GM23338 (cell line): Measurements from ENCODE around the gene MYT1. TPM values are rescaled to one million over a fixed set of nuclear protein-coding genes. Genes with fewer than 3 reads are reported as not detected.

Experiments used
- ATAC-seq: fragments of 200-7000 bp; cut with Tn5 transposase; 3 replicates; pipeline ENCODE4 v1.9.1; 2020
- DNase-seq: peaks from one replicate; pipeline ENCODE4 v3.0.0-alpha.2; 2015; ENCODE audit warnings: low spot score
- H2AFZ ChIP-seq: fragments of 200-600 bp; sonication (generic); 2 replicates; pipeline ENCODE4 v1.8.0; 2016; ENCODE audit warnings: antibody characterized with exemption, mild to moderate bottlenecking, moderate library complexity
- H3F3A ChIP-seq: fragments of 200-600 bp; sonication (generic); replicated peaks from 2 replicates; pipeline ENCODE4 v1.8.0; 2017; ENCODE audit warnings: antibody characterized with exemption, mixed run types, low read depth
- H3K27ac ChIP-seq: fragments of 200-600 bp; sonication (generic); 2 replicates; pipeline ENCODE4 v1.6.1; 2016; ENCODE audit warnings: low read depth
- H3K27me3 ChIP-seq: fragments of 200-600 bp; sonication (generic); 2 replicates; pipeline ENCODE4 v1.8.0; 2016; ENCODE audit warnings: mild to moderate bottlenecking, mixed run types, moderate library complexity; ENCODE audit not compliant: insufficient read depth
- H3K36me3 ChIP-seq: fragments of 200-600 bp; sonication (generic); 2 replicates; pipeline ENCODE4 v1.8.0; 2016; ENCODE audit warnings: mild to moderate bottlenecking; ENCODE audit not compliant: insufficient read depth
- H3K4me1 ChIP-seq: fragments of 200-600 bp; sonication (generic); 2 replicates; pipeline ENCODE4 v1.8.0; 2016; ENCODE audit warnings: mild to moderate bottlenecking, moderate library complexity; ENCODE audit not compliant: insufficient read depth
- H3K4me2 ChIP-seq: fragments of 200-600 bp; sonication (generic); 2 replicates; pipeline ENCODE4 v1.7.1; 2017; ENCODE audit warnings: mixed run types
- H3K4me3 ChIP-seq: fragments of 200-600 bp; sonication (generic); 2 replicates; pipeline ENCODE4 v1.6.1; 2016; ENCODE audit warnings: mixed run types
- H3K79me2 ChIP-seq: fragments of 200-600 bp; sonication (generic); replicated peaks from 2 replicates; pipeline ENCODE4 v1.8.0; 2017; ENCODE audit warnings: mild to moderate bottlenecking; ENCODE audit not compliant: insufficient read depth
- H3K9me2 ChIP-seq: fragments of 200-600 bp; sonication (generic); 2 replicates; pipeline ENCODE4 v1.8.0; 2017; ENCODE audit not compliant: insufficient read depth
- H4K20me1 ChIP-seq: fragments of 200-600 bp; sonication (generic); replicated peaks from 2 replicates; pipeline ENCODE4 v1.8.0; 2017; ENCODE audit warnings: mild to moderate bottlenecking; ENCODE audit not compliant: insufficient read depth
- H3K27ac Mint-ChIP-seq: 2 replicates; pipeline ENCODE4 v1.8.0; 2020; ENCODE audit warnings: inconsistent platforms, mild to moderate bottlenecking, moderate library complexity, mixed read lengths
- H3K27me3 Mint-ChIP-seq: 3 replicates; pipeline ENCODE4 v1.8.0; 2022; ENCODE audit warnings: low read depth, mild to moderate bottlenecking, moderate library complexity, mixed read lengths, inconsistent platforms; ENCODE audit not compliant: insufficient read depth, poor library complexity
- H3K36me3 Mint-ChIP-seq: 3 replicates; pipeline ENCODE4 v1.8.0; 2021; ENCODE audit warnings: low read depth, mild to moderate bottlenecking, inconsistent platforms, moderate library complexity, mixed read lengths
- H3K4me1 Mint-ChIP-seq: 3 replicates; pipeline ENCODE4 v1.8.0; 2020; ENCODE audit warnings: mild to moderate bottlenecking, inconsistent platforms, mixed read lengths
- H3K4me3 Mint-ChIP-seq: 3 replicates; pipeline ENCODE4 v1.8.0; 2021; ENCODE audit warnings: moderate library complexity, mild to moderate bottlenecking, inconsistent platforms, mixed read lengths
- H3K9me3 Mint-ChIP-seq: 3 replicates; pipeline ENCODE4 v1.8.0; 2020; ENCODE audit warnings: moderate library complexity, mild to moderate bottlenecking, inconsistent platforms, mixed read lengths
- EZH2 ChIP-seq: fragments of 200-600 bp; sonication (generic); IDR thresholded peaks from one replicate; pipeline ENCODE4 v1.8.0; 2017; ENCODE audit warnings: antibody characterized with exemption, mild to moderate bottlenecking, low read depth; ENCODE audit not compliant: unreplicated experiment
- EZH2phosphoT487 ChIP-seq: fragments of 200-600 bp; sonication (generic); IDR thresholded peaks from one replicate; pipeline ENCODE4 v1.8.1; 2018; ENCODE audit warnings: antibody characterized with exemption; ENCODE audit not compliant: unreplicated experiment
- JUNB ChIP-seq: IDR thresholded peaks from one replicate; pipeline ENCODE4 v1.6.1; 2016; ENCODE audit warnings: antibody characterized with exemption; ENCODE audit not compliant: unreplicated experiment
- NANOG ChIP-seq: IDR thresholded peaks from 2 replicates; pipeline ENCODE4 v1.6.1; 2016; ENCODE audit warnings: antibody characterized with exemption, borderline replicate concordance
- POLR2AphosphoS5 ChIP-seq: IDR thresholded peaks from 2 replicates; pipeline ENCODE4 v1.6.1; 2016; ENCODE audit warnings: antibody characterized with exemption, low read depth
- STAT1 ChIP-seq: IDR thresholded peaks from one replicate; pipeline ENCODE4 v1.6.1; 2016; ENCODE audit warnings: antibody characterized with exemption; ENCODE audit not compliant: unreplicated experiment
- ZNF114 ChIP-seq: fragments of 250-450 bp; sonication (Bioruptor Pico); IDR thresholded peaks from 2 replicates; pipeline ENCODE4 v1.5.0; 2020; ENCODE audit warnings: mild to moderate bottlenecking, moderate library complexity
- ZNF331 ChIP-seq: fragments of 250-450 bp; sonication (Bioruptor Pico); IDR thresholded peaks from 2 replicates; pipeline ENCODE4 v1.5.0; 2020; ENCODE audit warnings: low read depth, mild to moderate bottlenecking, moderate library complexity
- polyA plus RNA-seq: library from polyadenylated mRNA; unstranded; fragments of >200 nt; fragmentation: Nextera tagmentation; extraction: Ambion mirVana; gene quantifications from 2 replicates; pipeline ENCODE4 v1.2.1, GENCODE V29; 2016
- total RNA-seq: library from RNA; depleted of rRNA; stranded (reverse); fragments of >200 nt; shearing (Covaris generic); gene quantifications from 2 replicates; pipeline ENCODE4 v1.2.3, GENCODE V29; 2014
- TF ChIP-seq, protein P1 (sequence below): fragments of 250-450 bp; sonication (Bioruptor Pico); IDR thresholded peaks from 2 replicates; pipeline ENCODE4 v1.5.0; 2020; ENCODE audit warnings: mild to moderate bottlenecking, moderate library complexity
- TF ChIP-seq, protein P2 (sequence below): IDR thresholded peaks from 2 replicates; pipeline ENCODE4 v1.6.1; 2016; ENCODE audit warnings: antibody characterized with exemption
- TF ChIP-seq, protein P3 (sequence below), 2 experiments: fragments of 200-600 bp in 1 of 2; sonication (generic) in 1 of 2; conservative IDR thresholded peaks; 2 replicates each; pipeline versions ENCODE4 v1.5.1 to v1.6.1; 2016 to 2017; ENCODE audit warnings: antibody characterized with exemption in 2 of 2, low read depth in 2 of 2, mild to moderate bottlenecking in 2 of 2, moderate library complexity in 1 of 2
- TF ChIP-seq, protein P4 (sequence below): IDR thresholded peaks from one replicate; pipeline ENCODE4 v1.6.1; 2018; ENCODE audit warnings: antibody characterized with exemption; ENCODE audit not compliant: unreplicated experiment

The MYT1 gene
- total and polyA plus RNA-seq, 2 experiments from 2014 or later, result 0.83 to 1.6 TPM

DNA sequence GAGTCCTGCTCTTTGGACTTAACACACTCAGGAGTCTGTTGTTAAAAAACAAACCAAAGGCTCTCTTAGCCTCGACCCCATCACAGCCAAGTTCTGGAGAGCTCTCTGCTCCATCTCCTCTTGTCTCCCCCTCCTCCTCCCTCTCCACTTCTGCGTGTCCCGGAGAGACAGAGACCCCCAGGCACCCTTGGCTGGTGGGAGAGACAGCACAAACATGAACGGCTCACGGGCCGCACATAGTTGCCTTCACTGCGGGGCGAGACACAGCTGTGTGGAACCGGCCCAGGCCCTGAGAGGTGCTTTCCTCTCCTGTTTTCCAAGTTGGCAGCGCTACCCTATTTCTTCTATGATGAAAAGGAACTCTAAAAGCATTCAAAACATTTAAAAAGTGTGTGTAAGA is 23.3 kb upstream of the MYT1 start:
- no peak for DNase-seq
- ATAC-seq, result no peak
- Mint-ChIP-seq H3K9me3 (peaks cover 25% of the 10 kb centered on the region), H3K4me1 (peaks cover 19% of the 10 kb centered on the region), H3K27me3 (peaks cover 15% of the 10 kb centered on the region), H3K36me3 (peaks cover 12% of the 10 kb centered on the region; the same call in 2 of the 3 replicates), H3K4me3 (no peak overlapping the region; the same call in 2 of the 3 replicates), H3K27ac (no peak overlapping the region)
- H3K4me3 ChIP-seq, result no peak overlapping the region
- no peak overlapping the region for H2AFZ ChIP-seq
- H3K4me1 ChIP-seq, result 0 out of 2 replicates have a peak, but pooled peaks cover 3% of the 10 kb centered on the region
- 0 out of 2 replicates have a peak, but pooled peaks cover 3% of the 10 kb centered on the region for H3F3A ChIP-seq
- H3K79me2 ChIP-seq, result no peaks in the 10 kb centered on the region
- no peaks in the 10 kb centered on the region for H4K20me1 ChIP-seq
- no peak overlapping the region for H3K27ac ChIP-seq
- H3K36me3 ChIP-seq, result no peaks in the 10 kb centered on the region
- H3K4me2 ChIP-seq, result no peak overlapping the region
- no peaks in the 10 kb centered on the region for H3K9me2 ChIP-seq
- no peaks in the 10 kb centered on the region for H3K27me3 ChIP-seq
- TF ChIP-seq NANOG, result no peak
- TF ChIP-seq POLR2AphosphoS5, result no peak
- no peak for TF ChIP-seq ZNF114 (CRISPR knock-in tag)
- TF ChIP-seq, protein P1, sequence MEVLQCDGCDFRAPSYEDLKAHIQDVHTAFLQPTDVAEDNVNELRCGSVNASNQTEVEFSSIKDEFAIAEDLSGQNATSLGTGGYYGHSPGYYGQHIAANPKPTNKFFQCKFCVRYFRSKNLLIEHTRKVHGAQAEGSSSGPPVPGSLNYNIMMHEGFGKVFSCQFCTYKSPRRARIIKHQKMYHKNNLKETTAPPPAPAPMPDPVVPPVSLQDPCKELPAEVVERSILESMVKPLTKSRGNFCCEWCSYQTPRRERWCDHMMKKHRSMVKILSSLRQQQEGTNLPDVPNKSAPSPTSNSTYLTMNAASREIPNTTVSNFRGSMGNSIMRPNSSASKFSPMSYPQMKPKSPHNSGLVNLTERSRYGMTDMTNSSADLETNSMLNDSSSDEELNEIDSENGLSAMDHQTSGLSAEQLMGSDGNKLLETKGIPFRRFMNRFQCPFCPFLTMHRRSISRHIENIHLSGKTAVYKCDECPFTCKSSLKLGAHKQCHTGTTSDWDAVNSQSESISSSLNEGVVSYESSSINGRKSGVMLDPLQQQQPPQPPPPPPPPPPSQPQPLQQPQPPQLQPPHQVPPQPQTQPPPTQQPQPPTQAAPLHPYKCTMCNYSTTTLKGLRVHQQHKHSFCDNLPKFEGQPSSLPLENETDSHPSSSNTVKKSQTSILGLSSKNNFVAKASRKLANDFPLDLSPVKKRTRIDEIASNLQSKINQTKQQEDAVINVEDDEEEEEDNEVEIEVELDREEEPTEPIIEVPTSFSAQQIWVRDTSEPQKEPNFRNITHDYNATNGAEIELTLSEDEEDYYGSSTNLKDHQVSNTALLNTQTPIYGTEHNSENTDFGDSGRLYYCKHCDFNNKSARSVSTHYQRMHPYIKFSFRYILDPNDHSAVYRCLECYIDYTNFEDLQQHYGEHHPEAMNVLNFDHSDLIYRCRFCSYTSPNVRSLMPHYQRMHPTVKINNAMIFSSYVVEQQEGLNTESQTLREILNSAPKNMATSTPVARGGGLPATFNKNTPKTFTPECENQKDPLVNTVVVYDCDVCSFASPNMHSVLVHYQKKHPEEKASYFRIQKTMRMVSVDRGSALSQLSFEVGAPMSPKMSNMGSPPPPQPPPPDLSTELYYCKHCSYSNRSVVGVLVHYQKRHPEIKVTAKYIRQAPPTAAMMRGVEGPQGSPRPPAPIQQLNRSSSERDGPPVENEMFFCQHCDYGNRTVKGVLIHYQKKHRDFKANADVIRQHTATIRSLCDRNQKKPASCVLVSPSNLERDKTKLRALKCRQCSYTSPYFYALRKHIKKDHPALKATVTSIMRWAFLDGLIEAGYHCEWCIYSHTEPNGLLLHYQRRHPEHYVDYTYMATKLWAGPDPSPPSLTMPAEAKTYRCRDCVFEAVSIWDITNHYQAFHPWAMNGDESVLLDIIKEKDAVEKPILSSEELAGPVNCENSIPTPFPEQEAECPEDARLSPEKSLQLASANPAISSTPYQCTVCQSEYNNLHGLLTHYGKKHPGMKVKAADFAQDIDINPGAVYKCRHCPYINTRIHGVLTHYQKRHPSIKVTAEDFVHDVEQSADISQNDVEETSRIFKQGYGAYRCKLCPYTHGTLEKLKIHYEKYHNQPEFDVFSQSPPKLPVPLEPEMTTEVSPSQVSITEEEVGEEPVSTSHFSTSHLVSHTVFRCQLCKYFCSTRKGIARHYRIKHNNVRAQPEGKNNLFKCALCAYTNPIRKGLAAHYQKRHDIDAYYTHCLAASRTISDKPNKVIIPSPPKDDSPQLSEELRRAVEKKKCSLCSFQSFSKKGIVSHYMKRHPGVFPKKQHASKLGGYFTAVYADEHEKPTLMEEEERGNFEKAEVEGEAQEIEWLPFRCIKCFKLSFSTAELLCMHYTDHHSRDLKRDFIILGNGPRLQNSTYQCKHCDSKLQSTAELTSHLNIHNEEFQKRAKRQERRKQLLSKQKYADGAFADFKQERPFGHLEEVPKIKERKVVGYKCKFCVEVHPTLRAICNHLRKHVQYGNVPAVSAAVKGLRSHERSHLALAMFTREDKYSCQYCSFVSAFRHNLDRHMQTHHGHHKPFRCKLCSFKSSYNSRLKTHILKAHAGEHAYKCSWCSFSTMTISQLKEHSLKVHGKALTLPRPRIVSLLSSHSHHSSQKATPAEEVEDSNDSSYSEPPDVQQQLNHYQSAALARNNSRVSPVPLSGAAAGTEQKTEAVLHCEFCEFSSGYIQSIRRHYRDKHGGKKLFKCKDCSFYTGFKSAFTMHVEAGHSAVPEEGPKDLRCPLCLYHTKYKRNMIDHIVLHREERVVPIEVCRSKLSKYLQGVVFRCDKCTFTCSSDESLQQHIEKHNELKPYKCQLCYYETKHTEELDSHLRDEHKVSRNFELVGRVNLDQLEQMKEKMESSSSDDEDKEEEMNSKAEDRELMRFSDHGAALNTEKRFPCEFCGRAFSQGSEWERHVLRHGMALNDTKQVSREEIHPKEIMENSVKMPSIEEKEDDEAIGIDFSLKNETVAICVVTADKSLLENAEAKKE (CRISPR knock-in tag), result no peak
- TF ChIP-seq, protein P2, sequence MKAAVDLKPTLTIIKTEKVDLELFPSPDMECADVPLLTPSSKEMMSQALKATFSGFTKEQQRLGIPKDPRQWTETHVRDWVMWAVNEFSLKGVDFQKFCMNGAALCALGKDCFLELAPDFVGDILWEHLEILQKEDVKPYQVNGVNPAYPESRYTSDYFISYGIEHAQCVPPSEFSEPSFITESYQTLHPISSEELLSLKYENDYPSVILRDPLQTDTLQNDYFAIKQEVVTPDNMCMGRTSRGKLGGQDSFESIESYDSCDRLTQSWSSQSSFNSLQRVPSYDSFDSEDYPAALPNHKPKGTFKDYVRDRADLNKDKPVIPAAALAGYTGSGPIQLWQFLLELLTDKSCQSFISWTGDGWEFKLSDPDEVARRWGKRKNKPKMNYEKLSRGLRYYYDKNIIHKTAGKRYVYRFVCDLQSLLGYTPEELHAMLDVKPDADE, result no peak
- TF ChIP-seq, protein P3, sequence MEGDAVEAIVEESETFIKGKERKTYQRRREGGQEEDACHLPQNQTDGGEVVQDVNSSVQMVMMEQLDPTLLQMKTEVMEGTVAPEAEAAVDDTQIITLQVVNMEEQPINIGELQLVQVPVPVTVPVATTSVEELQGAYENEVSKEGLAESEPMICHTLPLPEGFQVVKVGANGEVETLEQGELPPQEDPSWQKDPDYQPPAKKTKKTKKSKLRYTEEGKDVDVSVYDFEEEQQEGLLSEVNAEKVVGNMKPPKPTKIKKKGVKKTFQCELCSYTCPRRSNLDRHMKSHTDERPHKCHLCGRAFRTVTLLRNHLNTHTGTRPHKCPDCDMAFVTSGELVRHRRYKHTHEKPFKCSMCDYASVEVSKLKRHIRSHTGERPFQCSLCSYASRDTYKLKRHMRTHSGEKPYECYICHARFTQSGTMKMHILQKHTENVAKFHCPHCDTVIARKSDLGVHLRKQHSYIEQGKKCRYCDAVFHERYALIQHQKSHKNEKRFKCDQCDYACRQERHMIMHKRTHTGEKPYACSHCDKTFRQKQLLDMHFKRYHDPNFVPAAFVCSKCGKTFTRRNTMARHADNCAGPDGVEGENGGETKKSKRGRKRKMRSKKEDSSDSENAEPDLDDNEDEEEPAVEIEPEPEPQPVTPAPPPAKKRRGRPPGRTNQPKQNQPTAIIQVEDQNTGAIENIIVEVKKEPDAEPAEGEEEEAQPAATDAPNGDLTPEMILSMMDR (conservative IDR thresholded peaks at IDR 0.05; ENCODE audit: low read depth in 2 of 2), result no peak
- TF ChIP-seq, protein P4, sequence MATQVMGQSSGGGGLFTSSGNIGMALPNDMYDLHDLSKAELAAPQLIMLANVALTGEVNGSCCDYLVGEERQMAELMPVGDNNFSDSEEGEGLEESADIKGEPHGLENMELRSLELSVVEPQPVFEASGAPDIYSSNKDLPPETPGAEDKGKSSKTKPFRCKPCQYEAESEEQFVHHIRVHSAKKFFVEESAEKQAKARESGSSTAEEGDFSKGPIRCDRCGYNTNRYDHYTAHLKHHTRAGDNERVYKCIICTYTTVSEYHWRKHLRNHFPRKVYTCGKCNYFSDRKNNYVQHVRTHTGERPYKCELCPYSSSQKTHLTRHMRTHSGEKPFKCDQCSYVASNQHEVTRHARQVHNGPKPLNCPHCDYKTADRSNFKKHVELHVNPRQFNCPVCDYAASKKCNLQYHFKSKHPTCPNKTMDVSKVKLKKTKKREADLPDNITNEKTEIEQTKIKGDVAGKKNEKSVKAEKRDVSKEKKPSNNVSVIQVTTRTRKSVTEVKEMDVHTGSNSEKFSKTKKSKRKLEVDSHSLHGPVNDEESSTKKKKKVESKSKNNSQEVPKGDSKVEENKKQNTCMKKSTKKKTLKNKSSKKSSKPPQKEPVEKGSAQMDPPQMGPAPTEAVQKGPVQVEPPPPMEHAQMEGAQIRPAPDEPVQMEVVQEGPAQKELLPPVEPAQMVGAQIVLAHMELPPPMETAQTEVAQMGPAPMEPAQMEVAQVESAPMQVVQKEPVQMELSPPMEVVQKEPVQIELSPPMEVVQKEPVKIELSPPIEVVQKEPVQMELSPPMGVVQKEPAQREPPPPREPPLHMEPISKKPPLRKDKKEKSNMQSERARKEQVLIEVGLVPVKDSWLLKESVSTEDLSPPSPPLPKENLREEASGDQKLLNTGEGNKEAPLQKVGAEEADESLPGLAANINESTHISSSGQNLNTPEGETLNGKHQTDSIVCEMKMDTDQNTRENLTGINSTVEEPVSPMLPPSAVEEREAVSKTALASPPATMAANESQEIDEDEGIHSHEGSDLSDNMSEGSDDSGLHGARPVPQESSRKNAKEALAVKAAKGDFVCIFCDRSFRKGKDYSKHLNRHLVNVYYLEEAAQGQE, result no peak
- no peak for TF ChIP-seq STAT1
- TF ChIP-seq JUNB, result no peak
- TF ChIP-seq EZH2, result no peak
- TF ChIP-seq EZH2phosphoT487, result no peak
- TF ChIP-seq ZNF331 (CRISPR knock-in tag), result no peak
